Neutrophil (primary cell): Measurements from ENCODE around the gene POU6F2.

Experiments used
- H3K27ac ChIP-seq: fragments of 200-600 bp; sonication (generic); 2 replicates; pipeline ENCODE4 v1.5.1; 2016; ENCODE audit warnings: mild to moderate bottlenecking, moderate library complexity
- H3K27me3 ChIP-seq: fragments of 200-600 bp; sonication (generic); 2 replicates; pipeline ENCODE4 v1.6.0; 2016; ENCODE audit warnings: mild to moderate bottlenecking
- H3K36me3 ChIP-seq: fragments of 200-600 bp; sonication (generic); 2 replicates; pipeline ENCODE4 v1.5.1; 2017
- H3K4me1 ChIP-seq, 2 experiments: fragments of 200-600 bp in 1 of 2; sonication (generic) in 1 of 2; 1 replicate in 1 of 2; 2 replicates in 1 of 2; pipeline versions ENCODE4 v1.5.1 to v1.6.1; 2013 to 2016; ENCODE audit warnings: low read depth in 1 of 2, low read length in 1 of 2, mild to moderate bottlenecking in 1 of 2, moderate library complexity in 1 of 2; ENCODE audit not compliant: control insufficient read depth in 1 of 2, insufficient read depth in 1 of 2
- H3K4me3 ChIP-seq, 2 experiments: fragments of 200-600 bp in 1 of 2; sonication (generic) in 1 of 2; 1 replicate in 1 of 2; 2 replicates in 1 of 2; pipeline ENCODE4 v1.5.1; 2013 to 2016; ENCODE audit warnings: low read depth in 1 of 2, low read length in 1 of 2, mild to moderate bottlenecking in 1 of 2, moderate library complexity in 1 of 2
- H3K9me3 ChIP-seq: fragments of 200-600 bp; sonication (generic); 2 replicates; pipeline ENCODE4 v1.5.1; 2016
- TF ChIP-seq, protein P1 (sequence below): fragments of 200-600 bp; sonication (generic); IDR thresholded peaks from 2 replicates; pipeline ENCODE4 v1.5.1; 2016; ENCODE audit warnings: antibody characterized with exemption

The POU6F2 gene

DNA sequence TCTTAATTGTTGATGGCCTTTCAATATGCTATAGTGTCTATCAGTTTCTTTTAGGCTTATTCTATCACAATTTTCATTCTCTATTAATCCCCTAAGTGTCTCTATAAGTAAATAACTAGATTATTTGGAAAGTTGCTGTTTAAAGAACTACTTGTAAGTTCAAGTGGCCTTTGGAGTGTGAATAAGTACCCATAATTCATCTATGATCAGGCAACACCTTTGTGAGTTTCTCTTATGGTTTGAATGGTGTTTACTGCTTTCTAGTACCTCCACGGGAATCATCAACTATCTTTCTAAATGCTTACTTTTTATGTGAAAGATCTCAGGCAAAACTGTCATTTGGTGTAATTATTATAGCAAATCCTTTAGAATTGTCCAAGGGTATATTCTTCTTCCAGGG is 166.7 kb downstream of the POU6F2 start:
- no peaks in the 10 kb centered on the region for H3K4me1 ChIP-seq
- TF ChIP-seq, protein P1, sequence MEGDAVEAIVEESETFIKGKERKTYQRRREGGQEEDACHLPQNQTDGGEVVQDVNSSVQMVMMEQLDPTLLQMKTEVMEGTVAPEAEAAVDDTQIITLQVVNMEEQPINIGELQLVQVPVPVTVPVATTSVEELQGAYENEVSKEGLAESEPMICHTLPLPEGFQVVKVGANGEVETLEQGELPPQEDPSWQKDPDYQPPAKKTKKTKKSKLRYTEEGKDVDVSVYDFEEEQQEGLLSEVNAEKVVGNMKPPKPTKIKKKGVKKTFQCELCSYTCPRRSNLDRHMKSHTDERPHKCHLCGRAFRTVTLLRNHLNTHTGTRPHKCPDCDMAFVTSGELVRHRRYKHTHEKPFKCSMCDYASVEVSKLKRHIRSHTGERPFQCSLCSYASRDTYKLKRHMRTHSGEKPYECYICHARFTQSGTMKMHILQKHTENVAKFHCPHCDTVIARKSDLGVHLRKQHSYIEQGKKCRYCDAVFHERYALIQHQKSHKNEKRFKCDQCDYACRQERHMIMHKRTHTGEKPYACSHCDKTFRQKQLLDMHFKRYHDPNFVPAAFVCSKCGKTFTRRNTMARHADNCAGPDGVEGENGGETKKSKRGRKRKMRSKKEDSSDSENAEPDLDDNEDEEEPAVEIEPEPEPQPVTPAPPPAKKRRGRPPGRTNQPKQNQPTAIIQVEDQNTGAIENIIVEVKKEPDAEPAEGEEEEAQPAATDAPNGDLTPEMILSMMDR: no peak
- no peak overlapping the region for H3K27ac ChIP-seq
- H3K36me3 ChIP-seq: no peaks in the 10 kb centered on the region
- no peak overlapping the region for H3K4me3 ChIP-seq
- H3K27me3 ChIP-seq: no peaks in the 10 kb centered on the region
- H3K9me3 ChIP-seq: no peaks in the 10 kb centered on the region

DNA sequence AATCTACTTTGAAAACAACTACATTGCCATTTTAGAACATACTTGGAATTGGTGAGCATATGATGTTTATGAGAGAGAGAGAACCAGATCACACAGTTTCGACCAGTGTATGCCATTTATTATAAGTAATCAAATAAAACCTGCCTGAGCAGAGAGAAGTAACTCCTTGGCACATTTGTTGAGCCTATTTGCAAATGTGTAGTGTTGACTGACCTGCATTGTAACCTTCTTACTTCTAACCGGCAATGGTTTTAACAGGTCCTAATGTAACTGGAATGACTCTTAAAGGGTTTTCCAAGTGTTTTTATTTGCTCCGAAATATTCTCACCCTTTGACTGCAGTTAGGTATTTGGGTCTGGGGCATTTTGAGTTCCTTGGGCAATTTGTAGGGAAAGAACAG is 167.6 kb downstream of the POU6F2 start:
- Histone ChIP-seq H3K9me3 (no peaks in the 10 kb centered on the region), H3K4me1 (no peaks in the 10 kb centered on the region), H3K4me3 (no peak overlapping the region), H3K36me3 (no peaks in the 10 kb centered on the region), H3K27me3 (no peaks in the 10 kb centered on the region), H3K27ac (no peak overlapping the region)
- TF ChIP-seq, protein P1: no peak

DNA sequence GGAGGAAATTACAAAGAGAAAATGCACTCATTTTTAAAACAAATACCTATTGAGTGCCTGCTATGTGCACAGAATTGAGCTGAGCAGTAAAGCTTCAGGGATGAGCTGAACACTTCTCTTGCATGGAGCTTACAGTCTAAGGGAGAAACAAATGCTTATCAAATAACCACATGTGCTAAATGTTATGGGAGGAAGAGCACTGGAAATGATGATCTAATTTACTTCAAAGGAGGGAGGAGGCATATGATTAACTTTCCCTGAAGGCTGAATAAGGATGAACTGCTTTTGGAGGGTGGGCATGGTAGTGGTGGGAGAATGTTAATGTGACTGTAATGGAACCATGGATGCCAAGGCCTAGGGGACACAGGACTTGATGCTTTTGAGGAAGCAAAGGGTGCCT is 168.2 kb downstream of the POU6F2 start:
- Histone ChIP-seq H3K4me3 (no peak overlapping the region), H3K4me1 (no peaks in the 10 kb centered on the region), H3K27me3 (no peaks in the 10 kb centered on the region), H3K9me3 (no peaks in the 10 kb centered on the region), H3K36me3 (no peaks in the 10 kb centered on the region), H3K27ac (no peak overlapping the region)
- TF ChIP-seq, protein P1: no peak

DNA sequence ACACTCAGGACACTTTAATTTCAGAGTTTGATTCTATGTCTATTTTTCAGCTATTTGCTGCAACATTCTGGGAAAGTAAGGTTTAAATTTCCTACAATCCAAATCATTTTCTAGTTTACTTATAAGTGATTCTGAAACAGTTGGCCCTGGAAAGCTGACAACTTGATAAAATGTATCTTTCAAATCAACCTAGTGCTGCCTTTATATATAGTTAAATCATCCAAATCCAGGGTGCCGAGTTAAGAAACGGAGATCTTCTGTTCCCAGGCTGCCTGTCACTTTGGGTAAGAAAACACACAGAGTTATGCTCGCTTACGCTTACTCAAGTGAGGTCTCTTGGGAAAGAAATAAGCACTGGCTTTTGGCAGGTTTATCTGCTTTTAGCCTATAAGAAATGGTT is 175.0 kb downstream of the POU6F2 start:
- H3K4me1 ChIP-seq: no peaks in the 10 kb centered on the region
- no peaks in the 10 kb centered on the region for H3K27me3 ChIP-seq
- TF ChIP-seq, protein P1: no peak
- no peak overlapping the region for H3K27ac ChIP-seq
- no peaks in the 10 kb centered on the region for H3K9me3 ChIP-seq
- H3K4me3 ChIP-seq: no peak overlapping the region
- H3K36me3 ChIP-seq: no peaks in the 10 kb centered on the region

DNA sequence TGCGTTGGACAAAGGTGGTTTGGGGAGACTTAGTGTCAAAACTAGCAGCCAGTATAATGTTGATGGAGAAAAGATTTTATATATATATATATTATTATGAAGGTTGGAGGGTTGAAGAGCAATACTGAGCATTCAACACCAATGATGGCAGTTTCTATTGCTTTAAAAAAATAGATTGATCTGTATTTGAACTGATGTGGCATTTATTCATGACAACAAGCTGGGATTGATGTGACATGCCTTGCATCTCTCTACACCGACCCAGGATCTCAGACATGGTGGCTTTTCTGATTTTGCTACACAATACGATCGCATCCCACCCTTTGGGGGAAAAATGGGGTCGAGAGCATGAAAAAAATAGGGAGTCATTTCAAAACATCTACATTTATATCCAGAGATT is 175.4 kb downstream of the POU6F2 start:
- H3K4me3 ChIP-seq: no peak overlapping the region
- H3K9me3 ChIP-seq: no peaks in the 10 kb centered on the region
- H3K36me3 ChIP-seq: no peaks in the 10 kb centered on the region
- H3K27me3 ChIP-seq: no peaks in the 10 kb centered on the region
- H3K4me1 ChIP-seq: no peaks in the 10 kb centered on the region
- TF ChIP-seq, protein P1: no peak
- H3K27ac ChIP-seq: no peak overlapping the region

DNA sequence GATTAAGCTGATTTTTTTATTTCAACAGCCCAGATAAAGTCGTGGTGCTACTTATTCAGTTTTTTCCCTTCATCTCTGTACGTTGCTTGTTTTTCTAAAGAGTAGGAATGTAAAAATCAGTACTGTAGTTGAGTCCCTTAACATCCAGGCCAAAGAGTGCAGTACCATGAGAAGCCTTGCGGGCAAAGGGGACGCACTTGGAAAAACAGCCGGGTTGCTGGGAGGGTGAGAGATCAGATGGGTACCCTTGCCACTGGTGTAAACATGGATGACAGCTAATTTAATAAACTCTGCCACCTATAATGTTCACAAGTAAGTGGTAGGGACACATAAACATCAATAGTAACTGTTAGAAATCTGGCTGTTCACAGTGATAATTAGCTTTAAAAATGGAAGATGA is 175.9 kb downstream of the POU6F2 start:
- TF ChIP-seq, protein P1: no peak
- H3K9me3 ChIP-seq: no peaks in the 10 kb centered on the region
- no peaks in the 10 kb centered on the region for H3K27me3 ChIP-seq
- no peak overlapping the region for H3K27ac ChIP-seq
- no peaks in the 10 kb centered on the region for H3K4me1 ChIP-seq
- no peak overlapping the region for H3K4me3 ChIP-seq
- no peaks in the 10 kb centered on the region for H3K36me3 ChIP-seq
